ENCODE measurements around the gene FUT8. TPM values are rescaled to one million over a fixed set of nuclear protein-coding genes. Genes with fewer than 3 reads are reported as not detected.

The FUT8 gene
- total and polyA plus RNA-seq, 2 of the 8 experiments (the other 6 are each of a cell fraction or from before 2014, with no cell fraction given): 10.5 to 25.1 TPM

DNA sequence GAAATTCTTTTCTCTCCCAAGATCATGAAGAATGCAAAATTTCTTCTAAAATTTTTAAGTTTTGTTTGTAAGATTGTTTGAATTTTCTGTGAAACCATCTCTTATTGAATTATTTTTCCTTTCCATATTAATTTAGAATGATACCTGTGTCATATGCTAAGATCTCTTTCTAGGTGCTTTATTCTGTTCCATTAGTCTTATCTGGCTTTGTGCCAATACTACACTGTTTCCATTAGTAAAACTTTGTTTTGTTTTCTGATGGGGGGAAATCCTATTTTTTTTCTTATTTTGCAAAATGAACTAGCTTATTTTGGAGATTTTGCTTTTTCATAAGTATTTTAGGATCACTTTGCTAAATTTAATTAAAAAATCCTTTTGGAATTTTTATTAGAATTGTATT is 193.9 kb downstream of the FUT8 start:
- Histone ChIP-seq H2BK5ac (ENCODE audit: low read depth, low read length) (no peak overlapping the region), H2BK20ac (ENCODE audit: low read length) (no peak overlapping the region), H3K9ac (replicated peaks in 1 of 4; ENCODE audit: extremely low read depth in 1 of 4, low read depth in 3 of 4, low read length in 3 of 4) (no peak overlapping the region), H4K5ac (ENCODE audit: insufficient read length, low read depth, low read length) (no peak overlapping the region), H3K14ac (ENCODE audit: insufficient read length) (no peak overlapping the region), H3K79me1 (ENCODE audit: low read depth, low read length) (no peaks in the 10 kb centered on the region), H3K4ac (replicated peaks; ENCODE audit: insufficient read length, low read depth, low read length) (no peak overlapping the region), H3K9me3 (ENCODE audit: insufficient read depth in 2 of 2, low read depth in 1 of 2, low read length in 1 of 2) (no peaks in the 10 kb centered on the region), H3K56ac (replicated peaks; ENCODE audit: insufficient read length, low read depth, low read length) (no peak overlapping the region), H4K8ac (ENCODE audit: extremely low read depth, insufficient read depth, low read length) (no peak overlapping the region), H2AFZ (ENCODE audit: low read length) (no peak overlapping the region), H4K20me1 (replicated peaks in 1 of 2; ENCODE audit: control insufficient read depth in 1 of 2, insufficient read depth in 2 of 2, low read length in 2 of 2) (no peaks in the 10 kb centered on the region), H3K79me2 (ENCODE audit: control insufficient read depth in 1 of 2, insufficient read depth in 2 of 2, low read length in 2 of 2) (no peaks in the 10 kb centered on the region), H2BK12ac (ENCODE audit: low read depth, low read length) (no peak overlapping the region), H3K23ac (ENCODE audit: insufficient read length) (no peak overlapping the region), H3K4me2 (ENCODE audit: insufficient read depth in 1 of 2, low read depth in 2 of 2, low read length in 2 of 2) (no peak overlapping the region), H2BK15ac (ENCODE audit: low read length) (no peak overlapping the region), H3K18ac (ENCODE audit: extremely low read depth, low read length) (no peak overlapping the region), H3K23me2 (ENCODE audit: low read depth, low read length) (no peaks in the 10 kb centered on the region), H4K91ac (replicated peaks; ENCODE audit: insufficient read length, low read length) (no peak overlapping the region), H2AK5ac (ENCODE audit: low read depth, low read length) (no peak overlapping the region), H2BK120ac (replicated peaks; ENCODE audit: low read depth, low read length) (no peak overlapping the region), H3K36me3 (ENCODE audit: control insufficient read depth in 2 of 4, insufficient read depth in 4 of 4, low read length in 3 of 4) (no peaks in the 10 kb centered on the region), H3K4me1 (replicated peaks in 1 of 4; ENCODE audit: control insufficient read depth in 3 of 4, insufficient read depth in 4 of 4, low read length in 3 of 4) (no peaks in the 10 kb centered on the region), H3K4me3 (ENCODE audit: extremely low read depth in 1 of 4, insufficient read depth in 2 of 4, low read depth in 3 of 4, low read length in 4 of 4) (no peak overlapping the region), H3K27me3 (replicated peaks in 1 of 4; ENCODE audit: control insufficient read depth in 3 of 4, extremely low read depth in 1 of 4, insufficient read depth in 3 of 4, low read length in 3 of 4) (no peaks in the 10 kb centered on the region), H3K27ac (ENCODE audit: low read depth, low read length) (no peak overlapping the region)
- TF ChIP-seq, protein P1, sequence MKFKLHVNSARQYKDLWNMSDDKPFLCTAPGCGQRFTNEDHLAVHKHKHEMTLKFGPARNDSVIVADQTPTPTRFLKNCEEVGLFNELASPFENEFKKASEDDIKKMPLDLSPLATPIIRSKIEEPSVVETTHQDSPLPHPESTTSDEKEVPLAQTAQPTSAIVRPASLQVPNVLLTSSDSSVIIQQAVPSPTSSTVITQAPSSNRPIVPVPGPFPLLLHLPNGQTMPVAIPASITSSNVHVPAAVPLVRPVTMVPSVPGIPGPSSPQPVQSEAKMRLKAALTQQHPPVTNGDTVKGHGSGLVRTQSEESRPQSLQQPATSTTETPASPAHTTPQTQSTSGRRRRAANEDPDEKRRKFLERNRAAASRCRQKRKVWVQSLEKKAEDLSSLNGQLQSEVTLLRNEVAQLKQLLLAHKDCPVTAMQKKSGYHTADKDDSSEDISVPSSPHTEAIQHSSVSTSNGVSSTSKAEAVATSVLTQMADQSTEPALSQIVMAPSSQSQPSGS (IDR thresholded peaks at IDR 0.05; ENCODE audit: low read length): no peak
- TF ChIP-seq EZH2 (IDR thresholded peaks at IDR 0.05; ENCODE audit: low read depth, low read length, severe bottlenecking) (no peak), HDAC6 (IDR thresholded peaks at IDR 0.05; ENCODE audit: low read depth, low read length) (no peak), SUZ12 (IDR thresholded peaks at IDR 0.05; ENCODE audit: low read length) (no peak)
- DNase-seq (ENCODE audit: low read depth in 1 of 2, low spot score in 2 of 2) (no peak), FAIRE-seq (no peak)
- CTCF ChIA-PET (ENCODE audit: partially characterized antibody): no interaction called here
- POLR2A ChIA-PET (ENCODE audit: partially characterized antibody): no interaction called here

Measured in H1 (cell line).